ENCODE results near the gene C12orf42.

DNA sequence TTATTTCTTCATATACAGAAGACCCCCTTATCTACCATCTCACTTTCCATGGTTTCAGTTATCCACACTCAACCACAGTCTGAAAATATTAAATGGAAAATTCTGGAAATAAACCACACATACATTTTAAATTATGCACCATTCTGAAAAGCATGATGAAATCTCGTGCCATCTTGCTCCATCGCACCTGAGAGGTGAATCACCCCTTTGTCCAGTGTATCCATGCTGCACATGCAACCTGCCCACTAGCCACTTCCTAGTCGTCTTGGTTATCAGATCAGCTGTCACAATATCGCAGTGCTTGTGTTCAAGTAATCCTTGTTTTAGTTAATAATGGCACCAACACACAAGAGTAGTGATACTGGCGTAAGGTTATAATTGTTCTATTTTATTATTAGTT is 145.7 kb downstream of the C12orf42 start:
- TF ChIP-seq, protein P1, sequence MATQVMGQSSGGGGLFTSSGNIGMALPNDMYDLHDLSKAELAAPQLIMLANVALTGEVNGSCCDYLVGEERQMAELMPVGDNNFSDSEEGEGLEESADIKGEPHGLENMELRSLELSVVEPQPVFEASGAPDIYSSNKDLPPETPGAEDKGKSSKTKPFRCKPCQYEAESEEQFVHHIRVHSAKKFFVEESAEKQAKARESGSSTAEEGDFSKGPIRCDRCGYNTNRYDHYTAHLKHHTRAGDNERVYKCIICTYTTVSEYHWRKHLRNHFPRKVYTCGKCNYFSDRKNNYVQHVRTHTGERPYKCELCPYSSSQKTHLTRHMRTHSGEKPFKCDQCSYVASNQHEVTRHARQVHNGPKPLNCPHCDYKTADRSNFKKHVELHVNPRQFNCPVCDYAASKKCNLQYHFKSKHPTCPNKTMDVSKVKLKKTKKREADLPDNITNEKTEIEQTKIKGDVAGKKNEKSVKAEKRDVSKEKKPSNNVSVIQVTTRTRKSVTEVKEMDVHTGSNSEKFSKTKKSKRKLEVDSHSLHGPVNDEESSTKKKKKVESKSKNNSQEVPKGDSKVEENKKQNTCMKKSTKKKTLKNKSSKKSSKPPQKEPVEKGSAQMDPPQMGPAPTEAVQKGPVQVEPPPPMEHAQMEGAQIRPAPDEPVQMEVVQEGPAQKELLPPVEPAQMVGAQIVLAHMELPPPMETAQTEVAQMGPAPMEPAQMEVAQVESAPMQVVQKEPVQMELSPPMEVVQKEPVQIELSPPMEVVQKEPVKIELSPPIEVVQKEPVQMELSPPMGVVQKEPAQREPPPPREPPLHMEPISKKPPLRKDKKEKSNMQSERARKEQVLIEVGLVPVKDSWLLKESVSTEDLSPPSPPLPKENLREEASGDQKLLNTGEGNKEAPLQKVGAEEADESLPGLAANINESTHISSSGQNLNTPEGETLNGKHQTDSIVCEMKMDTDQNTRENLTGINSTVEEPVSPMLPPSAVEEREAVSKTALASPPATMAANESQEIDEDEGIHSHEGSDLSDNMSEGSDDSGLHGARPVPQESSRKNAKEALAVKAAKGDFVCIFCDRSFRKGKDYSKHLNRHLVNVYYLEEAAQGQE (IDR thresholded peaks at IDR 0.05; ENCODE audit: insufficient read depth in 1 of 2, low read depth in 2 of 2, low read length in 2 of 2): no peak
- no peak for TF ChIP-seq POLR2AphosphoS5 (IDR thresholded peaks at IDR 0.05; ENCODE audit: low read depth, low read length)
